KOPT-K1 (cell line): ENCODE results near the gene SLC25A36.

Experiments used
- H3K27ac ChIP-seq: fragments of 200-600 bp; sonication (generic); 2 replicates; pipeline ENCODE4 v1.5.1; 2016; ENCODE audit warnings: antibody characterized with exemption, mild to moderate bottlenecking, low read depth, low read length; ENCODE audit not compliant: poor library complexity, severe bottlenecking
- H3K36me3 ChIP-seq: fragments of 200-600 bp; sonication (generic); 2 replicates; pipeline ENCODE4 v1.5.1; 2017; ENCODE audit warnings: antibody characterized with exemption, mild to moderate bottlenecking, low read length, moderate library complexity; ENCODE audit not compliant: insufficient read depth
- H3K9me3 ChIP-seq: fragments of 200-600 bp; sonication (generic); 2 replicates; pipeline ENCODE4 v1.5.1; 2017; ENCODE audit warnings: antibody characterized with exemption, low read length, mild to moderate bottlenecking; ENCODE audit not compliant: insufficient read depth, poor library complexity, severe bottlenecking

Gene SLC25A36

GRCh38 chr3:140941434-140942220 is at the start of gene SLC25A36:
Gene SLC25A36, plus strand, starts transcription at chr3:140941836. Its CDS starts 219 bp downstream, at chr3:140942055.
- Histone ChIP-seq H3K36me3 (peaks cover 17% of the 10 kb centered on the region), H3K27ac (peak within 1 kb of the TSS; percentile 83), H3K9me3 (no peaks in the 10 kb centered on the region)

GRCh38 chr3:140896997-140897396 is 44.6 kb upstream of the SLC25A36 start:
- Histone ChIP-seq H3K36me3 (no peaks in the 10 kb centered on the region), H3K27ac (no peak overlapping the region), H3K9me3 (no peaks in the 10 kb centered on the region)

GRCh38 chr3:140898340-140899180 is 43.1 kb upstream of the SLC25A36 start:
- H3K36me3 ChIP-seq = no peaks in the 10 kb centered on the region
- no peak overlapping the region for H3K27ac ChIP-seq
- no peaks in the 10 kb centered on the region for H3K9me3 ChIP-seq

GRCh38 chr3:140899363-140899762 is 42.3 kb upstream of the SLC25A36 start:
- H3K9me3 ChIP-seq = no peaks in the 10 kb centered on the region

GRCh38 chr3:140902791-140903190 is 38.8 kb upstream of the SLC25A36 start:
- no peaks in the 10 kb centered on the region for H3K9me3 ChIP-seq
- H3K27ac ChIP-seq = no peak overlapping the region
- no peaks in the 10 kb centered on the region for H3K36me3 ChIP-seq

More at GRCh38 chr3:140899363-140899762, 42.3 kb upstream of the SLC25A36 start:
- Histone ChIP-seq H3K36me3 (no peaks in the 10 kb centered on the region), H3K27ac (no peak overlapping the region)

- H3K27ac ChIP-seq = no peak overlapping the region
- no peaks in the 10 kb centered on the region for H3K36me3 ChIP-seq
- H3K9me3 ChIP-seq = no peaks in the 10 kb centered on the region
Observed at GRCh38 chr3:140903196-140903595, 38.4 kb upstream of the SLC25A36 start.

- Histone ChIP-seq H3K9me3 (no peaks in the 10 kb centered on the region), H3K27ac (no peak overlapping the region), H3K36me3 (no peaks in the 10 kb centered on the region)
Observed at GRCh38 chr3:140904521-140904920, 37.1 kb upstream of the SLC25A36 start.

GRCh38 chr3:140905559-140905958 is 36.1 kb upstream of the SLC25A36 start:
- H3K27ac ChIP-seq = no peak overlapping the region
- no peaks in the 10 kb centered on the region for H3K9me3 ChIP-seq
- no peaks in the 10 kb centered on the region for H3K36me3 ChIP-seq

- no peak overlapping the region for H3K27ac ChIP-seq
- H3K36me3 ChIP-seq = no peaks in the 10 kb centered on the region
- no peaks in the 10 kb centered on the region for H3K9me3 ChIP-seq
Observed at GRCh38 chr3:140906785-140907184, 34.9 kb upstream of the SLC25A36 start.

- no peaks in the 10 kb centered on the region for H3K9me3 ChIP-seq
- no peak overlapping the region for H3K27ac ChIP-seq
Observed at GRCh38 chr3:140910860-140911259, 30.8 kb upstream of the SLC25A36 start.

GRCh38 chr3:140911822-140912221 is 29.8 kb upstream of the SLC25A36 start:
- no peaks in the 10 kb centered on the region for H3K9me3 ChIP-seq
- H3K36me3 ChIP-seq = no peaks in the 10 kb centered on the region
- H3K27ac ChIP-seq = no peak overlapping the region

More at GRCh38 chr3:140910860-140911259, 30.8 kb upstream of the SLC25A36 start:
- H3K36me3 ChIP-seq = no peaks in the 10 kb centered on the region

- Histone ChIP-seq H3K27ac (no peak overlapping the region), H3K9me3 (no peaks in the 10 kb centered on the region), H3K36me3 (no peaks in the 10 kb centered on the region)
Observed at GRCh38 chr3:140913728-140914127, 27.9 kb upstream of the SLC25A36 start.

GRCh38 chr3:140914384-140914945 is 27.2 kb upstream of the SLC25A36 start:
- no peak overlapping the region for H3K27ac ChIP-seq
- no peaks in the 10 kb centered on the region for H3K36me3 ChIP-seq

GRCh38 chr3:140916603-140917002 is 25.0 kb upstream of the SLC25A36 start:
- no peaks in the 10 kb centered on the region for H3K9me3 ChIP-seq
- H3K27ac ChIP-seq = no peak overlapping the region
- no peaks in the 10 kb centered on the region for H3K36me3 ChIP-seq

More at GRCh38 chr3:140914384-140914945, 27.2 kb upstream of the SLC25A36 start:
- H3K9me3 ChIP-seq = no peaks in the 10 kb centered on the region

- no peak overlapping the region for H3K27ac ChIP-seq
- no peaks in the 10 kb centered on the region for H3K36me3 ChIP-seq
Observed at GRCh38 chr3:140917772-140918171, 23.9 kb upstream of the SLC25A36 start.

More at GRCh38 chr3:140917772-140918171, 23.9 kb upstream of the SLC25A36 start:
- no peaks in the 10 kb centered on the region for H3K9me3 ChIP-seq
